Astrocyte of the cerebellum (primary cell): ENCODE measurements around the gene GNG10.
"Not testable (repeated sequence)": the region's sequence is repeated elsewhere in the genome, so short reads cannot be mapped to it uniquely, and the experiment has no call there.

Experiments
- DNase-seq: peaks from one replicate; pipeline ENCODE4 v3.0.0-alpha.2; 2011; ENCODE audit warnings: low read depth
- H3K4me3 ChIP-seq: 2 replicates; pipeline ENCODE4 v1.5.1; 2011; ENCODE audit warnings: mild to moderate bottlenecking, low read depth, low read length, moderate library complexity
- in situ Hi-C: cut with HindIII; loops from 2 replicates; pipeline ENCODE4 v1.10.0; 2017; ENCODE audit warnings: low sequenced_read_pairs
- TF ChIP-seq, protein P1 (sequence below): IDR thresholded peaks from 2 replicates; pipeline ENCODE4 v1.5.1; 2012; ENCODE audit warnings: low read length, low read depth, moderate library complexity, mild to moderate bottlenecking; ENCODE audit errors: missing control alignments

The GNG10 gene

DNA sequence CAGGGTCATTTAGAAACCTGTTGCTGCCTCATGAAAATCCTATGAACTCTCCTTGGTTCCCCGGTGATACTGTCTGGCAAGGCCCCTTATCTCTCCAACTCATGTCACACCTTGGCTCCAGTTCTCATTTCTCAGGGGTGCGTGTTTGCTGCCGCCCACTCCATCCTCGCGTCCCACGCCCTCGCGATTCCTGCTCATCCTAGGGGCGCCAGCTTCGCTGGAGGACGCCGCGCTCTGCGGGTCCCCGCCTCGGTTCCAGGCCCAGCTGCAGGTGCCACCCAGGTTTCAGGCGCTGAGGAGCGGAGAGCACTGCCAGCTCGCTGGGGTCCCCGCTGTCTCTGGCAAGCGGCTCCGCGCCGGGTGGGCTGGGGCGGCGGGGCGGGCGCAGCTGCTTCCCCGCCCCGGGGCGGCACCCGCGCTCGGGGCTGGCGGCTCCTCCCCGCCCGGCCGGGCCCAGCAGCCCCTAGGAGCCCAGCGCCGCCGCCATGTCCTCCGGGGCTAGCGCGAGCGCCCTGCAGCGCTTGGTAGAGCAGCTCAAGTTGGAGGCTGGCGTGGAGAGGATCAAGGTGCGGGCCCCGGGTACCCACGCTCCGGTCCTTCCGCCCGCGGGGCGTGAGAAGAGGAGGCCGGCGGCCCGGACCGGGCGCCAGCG is at the start of gene GNG10:
Gene GNG10 (plus strand): TSS at position 456 of the 652 bp plus-strand sequence. CDS start 30 bp downstream, at position 486.
- in situ Hi-C loops, result no loop called here
- no peak for DNase-seq
- peak within 1 kb of the TSS; percentile 76 for H3K4me3 ChIP-seq
- TF ChIP-seq, protein P1, sequence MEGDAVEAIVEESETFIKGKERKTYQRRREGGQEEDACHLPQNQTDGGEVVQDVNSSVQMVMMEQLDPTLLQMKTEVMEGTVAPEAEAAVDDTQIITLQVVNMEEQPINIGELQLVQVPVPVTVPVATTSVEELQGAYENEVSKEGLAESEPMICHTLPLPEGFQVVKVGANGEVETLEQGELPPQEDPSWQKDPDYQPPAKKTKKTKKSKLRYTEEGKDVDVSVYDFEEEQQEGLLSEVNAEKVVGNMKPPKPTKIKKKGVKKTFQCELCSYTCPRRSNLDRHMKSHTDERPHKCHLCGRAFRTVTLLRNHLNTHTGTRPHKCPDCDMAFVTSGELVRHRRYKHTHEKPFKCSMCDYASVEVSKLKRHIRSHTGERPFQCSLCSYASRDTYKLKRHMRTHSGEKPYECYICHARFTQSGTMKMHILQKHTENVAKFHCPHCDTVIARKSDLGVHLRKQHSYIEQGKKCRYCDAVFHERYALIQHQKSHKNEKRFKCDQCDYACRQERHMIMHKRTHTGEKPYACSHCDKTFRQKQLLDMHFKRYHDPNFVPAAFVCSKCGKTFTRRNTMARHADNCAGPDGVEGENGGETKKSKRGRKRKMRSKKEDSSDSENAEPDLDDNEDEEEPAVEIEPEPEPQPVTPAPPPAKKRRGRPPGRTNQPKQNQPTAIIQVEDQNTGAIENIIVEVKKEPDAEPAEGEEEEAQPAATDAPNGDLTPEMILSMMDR, result no peak

DNA sequence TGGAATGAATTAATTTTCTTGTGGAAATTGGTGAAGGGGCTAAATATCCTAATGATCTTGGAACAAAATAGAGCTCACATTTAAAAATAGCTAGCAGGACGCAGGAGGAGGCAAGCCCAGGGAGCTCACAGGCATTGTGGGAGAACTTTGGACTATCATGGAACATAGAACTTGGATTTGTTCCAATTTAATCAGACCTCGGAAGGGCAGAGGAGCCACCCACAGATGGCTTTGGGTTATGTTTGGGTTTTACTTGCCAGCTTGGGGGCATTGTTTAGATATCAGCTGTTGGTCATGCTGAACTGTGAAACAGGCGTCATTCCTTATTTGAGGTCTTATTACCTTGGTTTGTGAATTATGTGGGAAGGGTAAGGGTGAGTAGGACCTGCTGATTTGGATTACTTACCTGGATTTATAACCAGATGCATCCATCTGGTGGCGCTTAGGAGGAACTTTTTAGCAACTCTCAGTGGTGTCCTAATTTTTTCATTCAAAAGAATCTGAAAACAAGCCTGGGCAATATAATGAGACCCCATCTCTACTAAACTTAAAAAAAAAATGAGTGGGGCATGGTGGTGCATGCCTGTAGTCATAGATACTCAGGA is 47.9 kb upstream of the GNG10 start:
- no peak for DNase-seq
- no peak overlapping the region for H3K4me3 ChIP-seq
- TF ChIP-seq, protein P1, result no peak
- in situ Hi-C loops, result loop anchor here (5.0 kb wide), 1 partner anchor 36 kb away; no protein-coding TSS in a partner anchor

DNA sequence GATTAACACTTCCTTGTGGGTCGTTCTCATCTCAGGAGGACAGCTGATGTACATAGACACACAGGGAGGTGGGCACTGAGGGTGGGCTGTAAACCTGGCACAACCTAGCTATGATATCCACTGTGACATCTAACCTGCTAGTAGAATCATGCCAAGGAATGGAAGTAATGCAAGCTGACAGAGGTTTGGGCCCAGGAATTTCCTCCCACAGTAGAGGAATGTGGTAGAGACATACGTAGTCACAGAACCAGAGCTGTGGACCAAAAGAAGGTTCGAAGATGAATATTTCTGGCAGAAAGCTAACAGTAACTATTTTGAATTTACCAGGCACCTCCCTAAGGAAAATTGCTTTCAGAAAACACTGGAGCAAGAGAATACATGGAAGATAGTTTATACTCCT is 45.5 kb upstream of the GNG10 start:
- no peak for DNase-seq
- no peak overlapping the region for H3K4me3 ChIP-seq
- in situ Hi-C loops, result no loop called here
- TF ChIP-seq, protein P1, result no peak

DNA sequence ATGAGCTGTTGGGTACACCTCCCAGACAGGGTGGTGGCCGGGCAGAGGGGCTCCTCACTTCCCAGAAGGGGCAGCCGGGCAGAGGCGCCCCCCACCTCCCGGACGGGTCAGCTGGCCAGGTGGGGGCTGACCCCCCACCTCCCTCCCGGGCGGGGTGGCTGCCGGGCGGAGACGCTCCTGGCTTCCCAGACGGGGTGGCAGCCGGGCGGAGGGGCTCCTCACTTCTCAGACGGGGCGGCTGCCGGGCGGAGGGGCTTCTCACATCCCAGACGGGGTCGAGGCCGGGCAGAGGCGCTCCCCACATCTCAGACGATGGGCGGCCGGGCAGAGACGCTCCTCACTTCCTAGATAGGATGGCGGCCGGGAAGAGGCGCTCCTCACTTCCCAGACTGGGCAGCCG is 44.1 kb upstream of the GNG10 start:
- H3K4me3 ChIP-seq, in situ Hi-C loops, DNase-seq: not testable (repeated sequence)

DNA sequence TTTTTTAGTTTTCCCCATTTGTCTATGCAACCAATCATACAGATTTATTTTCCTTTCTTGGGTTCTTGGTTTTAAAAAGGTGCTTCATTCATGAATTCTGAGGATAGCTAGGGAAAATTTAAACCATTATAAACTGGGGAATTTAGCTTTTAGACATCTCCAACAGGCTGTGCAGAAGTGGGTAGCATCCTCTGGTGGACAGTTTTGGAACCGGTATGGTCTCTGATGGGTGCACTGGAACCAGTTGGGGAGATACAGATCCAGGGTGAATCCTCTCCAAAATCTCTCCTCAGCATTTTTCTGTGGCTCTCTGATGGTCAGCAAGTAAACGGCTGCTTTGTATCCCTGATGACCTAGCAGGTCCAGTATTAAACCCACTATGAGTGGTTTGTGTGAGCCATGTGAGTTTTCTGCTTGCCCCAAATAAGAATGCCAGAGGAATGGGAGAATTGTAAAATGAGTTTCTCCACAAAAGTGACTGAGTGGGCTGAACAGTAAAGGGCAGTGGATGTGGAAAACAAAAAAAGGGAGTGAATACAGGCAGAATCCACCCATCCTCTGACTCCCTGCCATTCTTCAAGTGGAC is 39.4 kb upstream of the GNG10 start:
- in situ Hi-C loops, result no loop called here
- no peak for DNase-seq
- H3K4me3 ChIP-seq, result no peak overlapping the region
- TF ChIP-seq, protein P1, result peak; percentile 100

DNA sequence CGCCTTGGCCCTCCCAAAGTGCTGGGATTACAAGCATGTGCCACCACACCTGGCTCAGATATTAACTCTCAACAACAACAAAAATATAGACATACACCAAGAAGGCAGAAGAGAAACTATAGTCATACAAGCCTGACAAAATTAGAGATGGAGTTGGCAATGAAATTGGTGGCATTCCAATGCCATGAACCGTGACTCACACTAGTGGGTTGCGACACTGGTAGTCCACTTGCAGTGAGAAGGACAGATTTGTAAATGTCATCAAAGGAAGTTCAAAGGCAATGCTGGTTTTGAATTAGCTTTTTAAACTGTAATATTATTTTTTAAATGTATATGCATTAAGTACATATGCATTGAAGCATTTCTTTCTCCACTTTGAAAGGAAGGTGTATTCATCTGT is 38.8 kb upstream of the GNG10 start:
- H3K4me3 ChIP-seq, result no peak overlapping the region
- TF ChIP-seq, protein P1, result no peak
- in situ Hi-C loops, result no loop called here
- DNase-seq, result no peak
